Gastrocnemius medialis (tissue), 4 donors: Measurements from ENCODE around the gene SMYD2. TPM values are rescaled to one million over a fixed set of nuclear protein-coding genes. Genes with fewer than 3 reads are reported as not detected.
"Not testable (repeated sequence)": the region's sequence is repeated elsewhere in the genome, so short reads cannot be mapped to it uniquely, and the experiment has no call there.

Experiments used
- ATAC-seq, 2 donors: fragments of 150-250 bp; one replicate each; pipeline ENCODE4 v1.9.1; 2016
- DNase-seq, 2 donors: peaks; one replicate each; pipeline ENCODE4 v3.0.0-alpha.2; 2019
- H3K27ac ChIP-seq, 4 donors: fragments of 200-600 bp; sonication (generic); 1 replicate in 1 of 4; 2 replicates in 3 of 4; pipeline ENCODE4 v1.5.1; 2016 to 2018; ENCODE audit warnings: mild to moderate bottlenecking in 2 of 4, moderate library complexity in 1 of 4
- H3K27me3 ChIP-seq, 3 donors: fragments of 200-600 bp; sonication (generic) in 2 of 3; 1 replicate in 1 of 3; 2 replicates in 2 of 3; pipeline versions ENCODE4 v1.5.1 to v1.6.0; 2016 to 2019; ENCODE audit warnings: mild to moderate bottlenecking in 1 of 3, moderate library complexity in 1 of 3
- H3K36me3 ChIP-seq, 2 donors: fragments of 200-600 bp; sonication (generic) in 1 of 2; one replicate each; pipeline ENCODE4 v1.5.1; 2017 to 2018
- H3K4me1 ChIP-seq, 2 donors: fragments of 200-600 bp; sonication (generic) in 1 of 2; one replicate each; pipeline ENCODE4 v1.5.1; 2016 to 2017; ENCODE audit warnings: mild to moderate bottlenecking in 2 of 2
- H3K4me3 ChIP-seq, 4 donors: fragments of 200-600 bp; sonication (generic) in 3 of 4; 1 replicate in 1 of 4; 2 replicates in 3 of 4; pipeline ENCODE4 v1.5.1; 2016 to 2019; ENCODE audit warnings: mild to moderate bottlenecking in 2 of 4
- H3K9me3 ChIP-seq, 3 donors: fragments of 200-600 bp; sonication (generic) in 2 of 3; 1 replicate in 1 of 3; 2 replicates in 2 of 3; pipeline ENCODE4 v1.5.1; 2016 to 2019
- CTCF ChIP-seq, 5 experiments: fragments of 450-650 bp in 3 of 5; fragments of 200-600 bp in 2 of 5; sonication (generic) in 2 of 5; IDR thresholded peaks in 4 of 5; conservative IDR thresholded peaks in 1 of 5; 1 replicate in 4 of 5; 2 replicates in 1 of 5; pipeline ENCODE4 v1.5.1; 2016 to 2019; ENCODE audit warnings: antibody characterized with exemption in 5 of 5, mild to moderate bottlenecking in 3 of 5, moderate library complexity in 3 of 5
- POLR2A ChIP-seq, 2 donors: fragments of 450-650 bp; IDR thresholded peaks; one replicate each; pipeline ENCODE4 v1.6.1; 2017; ENCODE audit warnings: antibody characterized with exemption in 2 of 2, mild to moderate bottlenecking in 2 of 2, moderate library complexity in 2 of 2
- in situ Hi-C, 4 donors: fragments of 200-750 bp; cut with MboI; loops; one replicate each; pipeline versions ENCODE4 v1.15.0 to v1.8.0; 2017; ENCODE audit warnings: low sequenced_read_pairs in 4 of 4
- intact Hi-C: fragments of 100-400 bp; cut with DNase I; formaldehyde crosslinking; loops from one replicate; pipeline ENCODE4 v1.15.1; 2023; ENCODE audit warnings: low total_unique reads
- total RNA-seq, 4 donors: library from RNA; depleted of rRNA; stranded (reverse); fragments of >200 nt; gene quantifications; one replicate each; pipeline versions ENCODE4 v1.1.0 to v1.2.3, GENCODE V29; 2016

The SMYD2 gene
- total RNA-seq, 4 donors from 2014 or later = 57.2 to 112 (median 80.4) TPM

DNA sequence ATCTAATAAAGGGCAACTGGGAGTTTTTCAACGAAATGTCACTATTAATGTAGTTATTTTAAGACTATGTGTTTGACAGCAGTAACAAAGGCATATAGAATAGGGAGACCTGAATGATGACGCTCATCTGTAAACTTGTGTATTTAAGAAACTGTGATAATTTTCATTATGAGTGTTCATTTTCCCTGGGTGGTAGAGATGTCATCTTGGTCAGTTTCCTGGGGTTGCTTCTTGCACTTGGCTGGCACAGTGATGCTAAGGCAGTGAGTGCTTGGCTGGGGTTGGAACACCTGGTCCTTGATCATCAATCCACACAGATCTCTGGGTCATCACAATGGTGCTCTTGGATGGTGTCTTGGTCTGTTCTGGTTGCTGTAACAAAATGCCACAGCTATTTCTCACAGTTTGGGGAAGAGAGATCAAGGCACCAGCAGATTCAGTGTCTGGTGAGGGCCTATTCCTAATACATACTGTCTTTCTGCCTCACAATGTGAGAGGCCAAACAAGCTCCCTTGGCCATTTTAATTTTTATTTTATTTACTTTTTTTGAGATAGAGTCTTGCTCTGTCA lies 7.9 kb upstream of the SMYD2 start:
- DNase-seq (no peak), ATAC-seq (no peak)
- no peak overlapping the region for H3K4me3 ChIP-seq
- in situ Hi-C loops = no loop called here
- no peaks in the 10 kb centered on the region for H3K9me3 ChIP-seq
- H3K27ac ChIP-seq = no peak overlapping the region
- peaks cover 4% of the 10 kb centered on the region in 2 donors for H3K4me1 ChIP-seq
- TF ChIP-seq POLR2A (IDR thresholded peaks at IDR 0.05) (no peak), CTCF (IDR thresholded peaks at IDR 0.05 in 4 of 5, conservative IDR thresholded peaks at IDR 0.05 in 1 of 5) (no peak)
- intact Hi-C loops = no loop called here
- no peaks in the 10 kb centered on the region for H3K36me3 ChIP-seq
- no peaks in the 10 kb centered on the region for H3K27me3 ChIP-seq

- H3K27ac ChIP-seq, DNase-seq, H3K9me3 ChIP-seq, H3K27me3 ChIP-seq, H3K4me3 ChIP-seq, intact Hi-C loops, in situ Hi-C loops, H3K36me3 ChIP-seq, ATAC-seq: not testable (repeated sequence)
- peaks cover 9 to 10% of the 10 kb centered on the region in 2 donors for H3K4me1 ChIP-seq
Measured at GRCh38 chr1:214275700-214276099, 5.3 kb upstream of the SMYD2 start.

DNA sequence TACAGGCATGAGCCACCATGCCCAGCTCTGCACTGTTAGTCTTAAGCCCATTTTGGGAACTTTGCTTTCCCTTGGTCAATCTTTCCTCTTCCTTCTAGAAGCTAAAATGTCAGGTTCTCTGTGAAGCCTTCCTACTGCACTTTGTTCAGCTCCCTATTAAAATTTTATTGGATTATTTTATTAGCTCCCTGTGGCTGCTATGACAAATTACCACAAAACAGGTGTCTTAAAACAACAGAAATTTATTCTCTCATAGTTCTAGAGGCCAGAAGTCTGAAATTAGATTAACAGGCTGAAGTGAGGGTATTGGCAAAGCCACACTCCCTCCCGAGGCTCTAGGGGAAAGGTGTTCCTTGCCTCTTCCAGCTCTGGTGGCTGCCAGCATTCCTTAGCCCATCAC lies 4.2 kb upstream of the SMYD2 start:
- H3K36me3 ChIP-seq = no peaks in the 10 kb centered on the region
- in situ Hi-C loops = no loop called here
- DNase-seq = no peak
- no peaks in the 10 kb centered on the region for H3K27me3 ChIP-seq
- H3K4me1 ChIP-seq = peaks cover 9 to 10% of the 10 kb centered on the region in 2 donors
- no peak overlapping the region for H3K4me3 ChIP-seq
- no peak for ATAC-seq
- intact Hi-C loops = no loop called here
- H3K9me3 ChIP-seq = no peaks in the 10 kb centered on the region
- TF ChIP-seq POLR2A (IDR thresholded peaks at IDR 0.05) (no peak), CTCF (IDR thresholded peaks at IDR 0.05 in 4 of 5, conservative IDR thresholded peaks at IDR 0.05 in 1 of 5) (no peak)
- H3K27ac ChIP-seq = no peak overlapping the region

GRCh38 chr1:214277704-214278635 lies 3.0 kb upstream of the SMYD2 start:
- Histone ChIP-seq H3K9me3 (no peaks in the 10 kb centered on the region), H3K36me3 (no peaks in the 10 kb centered on the region), H3K27ac (no peak overlapping the region), H3K4me1 (peaks cover 15 to 19% of the 10 kb centered on the region in 2 donors), H3K4me3 (no peak overlapping the region), H3K27me3 (no peaks in the 10 kb centered on the region)
- no peak for TF ChIP-seq CTCF (IDR thresholded peaks at IDR 0.05 in 4 of 5, conservative IDR thresholded peaks at IDR 0.05 in 1 of 5)
- no peak for TF ChIP-seq POLR2A (IDR thresholded peaks at IDR 0.05)
- DNase-seq (no peak), ATAC-seq (no peak)
- intact Hi-C loops = no loop called here
- in situ Hi-C loops = no loop called here

GRCh38 chr1:214280386-214281020 lies 456 bp upstream of the SMYD2 start:
- Histone ChIP-seq H3K27me3 (no peaks in the 10 kb centered on the region), H3K4me3 (peak overlapping the region; percentile 71 to 93 (median 83)), H3K27ac (peak overlapping the region; percentile 90 to 98 (median 94)), H3K36me3 (no peaks in the 10 kb centered on the region), H3K9me3 (no peaks in the 10 kb centered on the region), H3K4me1 (peaks cover 15 to 19% of the 10 kb centered on the region in 2 donors)
- intact Hi-C loops = loop anchor here (1.0 to 5.0 kb wide), 2 partner anchors 19 to 37 kb away; no protein-coding TSS in a partner anchor
- ATAC-seq = peak; percentile 54 to 66
- DNase-seq = peak in 1 of 2 donors; percentile 26
- TF ChIP-seq POLR2A (IDR thresholded peaks at IDR 0.05) (no peak), CTCF (IDR thresholded peaks at IDR 0.05 in 4 of 5, conservative IDR thresholded peaks at IDR 0.05 in 1 of 5) (peak in 1 of 5 experiments; percentile 32)
- in situ Hi-C loops = no loop called here
